Panc1 (cell line): Measurements from ENCODE around the gene FAM149A.

Experiments
- CTCF ChIP-seq: fragments of 450-650 bp; IDR thresholded peaks from 2 replicates; pipeline ENCODE4 v1.5.1; 2017; ENCODE audit warnings: mild to moderate bottlenecking
- POLR2AphosphoS5 ChIP-seq: IDR thresholded peaks from 2 replicates; pipeline ENCODE4 v1.6.1; 2012; ENCODE audit warnings: mild to moderate bottlenecking, low read depth, low read length, moderate library complexity
- SIN3A ChIP-seq: IDR thresholded peaks from 2 replicates; pipeline ENCODE4 v1.6.1; 2012; ENCODE audit warnings: low read depth, mild to moderate bottlenecking, low read length, moderate library complexity, borderline replicate concordance; ENCODE audit not compliant: insufficient read depth

GRCh38 chr4:186196063-186196462 lies 91.6 kb downstream of the FAM149A start:
- TF ChIP-seq CTCF (no peak), POLR2AphosphoS5 (no peak), SIN3A (no peak)
